Panc1 (cell line): Measurements from ENCODE around the gene TENM3. TPM values are rescaled to one million over a fixed set of nuclear protein-coding genes. Genes with fewer than 3 reads are reported as not detected.

Experiments used
- ATAC-seq: fragments of 200-7000 bp; cut with Tn5 transposase; 2 replicates; pipeline ENCODE4 v1.9.1; 2020; ENCODE audit warnings: mild to moderate bottlenecking, moderate library complexity
- BruUV-seq: library from RNA; stranded (reverse); fragments of 400-500 nt; replicated peaks from 2 replicates; lab custom pipeline; 2021; lab: Mats Ljungman, UMichigan
- CTCF ChIA-PET: fragments of 300-600 bp; sonication (Branson Sonifier 250); formaldehyde crosslinking; loops from one replicate; lab custom pipeline; 2022; ENCODE audit warnings: antibody characterized with exemption; lab: Charles Lee
- POLR2A ChIA-PET: fragments of 300-600 bp; sonication (Branson Sonifier 250); formaldehyde crosslinking; loops from one replicate; lab custom pipeline; 2022; ENCODE audit warnings: antibody characterized with exemption; lab: Charles Lee
- DNase-seq: peaks from one replicate; pipeline ENCODE4 v3.0.0-alpha.2; 2010; ENCODE audit warnings: low read depth, low spot score
- H3K27ac ChIP-seq: 2 replicates; pipeline ENCODE4 v1.5.1; 2011; ENCODE audit warnings: mild to moderate bottlenecking, low read length, inconsistent platforms
- H3K27me3 ChIP-seq: fragments of 200-500 bp; sonication (Bioruptor generic); 2 replicates; pipeline ENCODE4 v1.6.0; 2014; ENCODE audit warnings: low read length, inconsistent platforms; ENCODE audit not compliant: control insufficient read depth, insufficient read depth
- H3K36me3 ChIP-seq: fragments of 200-500 bp; sonication (Bioruptor generic); 2 replicates; pipeline ENCODE4 v1.5.1; 2014; ENCODE audit warnings: inconsistent platforms, mild to moderate bottlenecking, low read length, moderate library complexity; ENCODE audit not compliant: control insufficient read depth, insufficient read depth
- H3K4me1 ChIP-seq: 2 replicates; pipeline ENCODE4 v1.5.1; 2011; ENCODE audit warnings: inconsistent platforms, mild to moderate bottlenecking, low read length, moderate library complexity; ENCODE audit not compliant: control insufficient read depth, insufficient read depth
- H3K4me3 ChIP-seq, 2 experiments: 2 replicates each; pipeline ENCODE4 v1.5.1; 2011 to 2012; ENCODE audit warnings: low read depth in 2 of 2, low read length in 2 of 2, mild to moderate bottlenecking in 2 of 2, inconsistent platforms in 1 of 2, moderate library complexity in 1 of 2
- H3K9me3 ChIP-seq: fragments of 200-500 bp; sonication (Bioruptor generic); 2 replicates; pipeline ENCODE4 v1.5.1; 2014; ENCODE audit warnings: low read depth, mild to moderate bottlenecking, inconsistent platforms, low read length, moderate library complexity; ENCODE audit not compliant: control insufficient read depth, insufficient read depth
- POLR2AphosphoS5 ChIP-seq: IDR thresholded peaks from 2 replicates; pipeline ENCODE4 v1.6.1; 2012; ENCODE audit warnings: mild to moderate bottlenecking, low read depth, low read length, moderate library complexity
- REST ChIP-seq, 2 experiments: IDR thresholded peaks; 2 replicates each; pipeline ENCODE4 v1.6.1; 2011 to 2012; ENCODE audit warnings: low read depth in 2 of 2, control low read depth in 1 of 2, low read length in 1 of 2, mild to moderate bottlenecking in 1 of 2, moderate library complexity in 1 of 2; ENCODE audit not compliant: insufficient read depth in 1 of 2
- SIN3A ChIP-seq: IDR thresholded peaks from 2 replicates; pipeline ENCODE4 v1.6.1; 2012; ENCODE audit warnings: low read depth, mild to moderate bottlenecking, low read length, moderate library complexity, borderline replicate concordance; ENCODE audit not compliant: insufficient read depth
- TCF7L2 ChIP-seq: IDR thresholded peaks from 2 replicates; pipeline ENCODE4 v1.6.1; 2011; ENCODE audit warnings: mild to moderate bottlenecking, low read depth, low read length, inconsistent platforms
- in situ Hi-C: cut with HindIII; loops from 2 replicates; pipeline ENCODE4 v1.10.0; 2016; ENCODE audit warnings: low sequenced_read_pairs, low pct_unique_long_range_greater_than_20kb
- intact Hi-C: fragments of 100-400 bp; cut with micrococcal nuclease; formaldehyde crosslinking; loops from one replicate; pipeline ENCODE4 v1.10.0; 2022; ENCODE audit not compliant: unreplicated experiment
- total RNA-seq: library from RNA; stranded (reverse); gene quantifications from one replicate; pipeline ENCODE4 v1.2.1, GENCODE V29; 2021; ENCODE audit not compliant: unreplicated experiment
- TF ChIP-seq, protein P1 (sequence below): fragments of 450-650 bp; IDR thresholded peaks from 2 replicates; pipeline ENCODE4 v1.5.1; 2017; ENCODE audit warnings: mild to moderate bottlenecking

Gene TENM3
- total RNA-seq, 1 experiment from 2014 or later: 0.95 TPM

GRCh38 chr4:182400081-182400480 is 156.9 kb downstream of the TENM3 start:
- CTCF ChIA-PET: no interaction called here
- Histone ChIP-seq H3K9me3 (no peaks in the 10 kb centered on the region), H3K4me1 (no peaks in the 10 kb centered on the region), H3K27me3 (no peaks in the 10 kb centered on the region), H3K4me3 (no peak overlapping the region), H3K36me3 (no peaks in the 10 kb centered on the region), H3K27ac (no peak overlapping the region)
- no peak for DNase-seq
- intact Hi-C loops: no loop called here
- TF ChIP-seq TCF7L2: no peak
- TF ChIP-seq SIN3A: no peak
- TF ChIP-seq REST (IDR thresholded peaks at IDR 0.05; ENCODE audit: insufficient read depth in 1 of 2, low read depth in 2 of 2, low read length in 1 of 2): no peak
- TF ChIP-seq POLR2AphosphoS5: no peak
- TF ChIP-seq, protein P1, sequence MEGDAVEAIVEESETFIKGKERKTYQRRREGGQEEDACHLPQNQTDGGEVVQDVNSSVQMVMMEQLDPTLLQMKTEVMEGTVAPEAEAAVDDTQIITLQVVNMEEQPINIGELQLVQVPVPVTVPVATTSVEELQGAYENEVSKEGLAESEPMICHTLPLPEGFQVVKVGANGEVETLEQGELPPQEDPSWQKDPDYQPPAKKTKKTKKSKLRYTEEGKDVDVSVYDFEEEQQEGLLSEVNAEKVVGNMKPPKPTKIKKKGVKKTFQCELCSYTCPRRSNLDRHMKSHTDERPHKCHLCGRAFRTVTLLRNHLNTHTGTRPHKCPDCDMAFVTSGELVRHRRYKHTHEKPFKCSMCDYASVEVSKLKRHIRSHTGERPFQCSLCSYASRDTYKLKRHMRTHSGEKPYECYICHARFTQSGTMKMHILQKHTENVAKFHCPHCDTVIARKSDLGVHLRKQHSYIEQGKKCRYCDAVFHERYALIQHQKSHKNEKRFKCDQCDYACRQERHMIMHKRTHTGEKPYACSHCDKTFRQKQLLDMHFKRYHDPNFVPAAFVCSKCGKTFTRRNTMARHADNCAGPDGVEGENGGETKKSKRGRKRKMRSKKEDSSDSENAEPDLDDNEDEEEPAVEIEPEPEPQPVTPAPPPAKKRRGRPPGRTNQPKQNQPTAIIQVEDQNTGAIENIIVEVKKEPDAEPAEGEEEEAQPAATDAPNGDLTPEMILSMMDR: no peak
- BruUV-seq: no TSS peak
- POLR2A ChIA-PET: no interaction called here
- no peak for ATAC-seq
- in situ Hi-C loops: no loop called here

DNA sequence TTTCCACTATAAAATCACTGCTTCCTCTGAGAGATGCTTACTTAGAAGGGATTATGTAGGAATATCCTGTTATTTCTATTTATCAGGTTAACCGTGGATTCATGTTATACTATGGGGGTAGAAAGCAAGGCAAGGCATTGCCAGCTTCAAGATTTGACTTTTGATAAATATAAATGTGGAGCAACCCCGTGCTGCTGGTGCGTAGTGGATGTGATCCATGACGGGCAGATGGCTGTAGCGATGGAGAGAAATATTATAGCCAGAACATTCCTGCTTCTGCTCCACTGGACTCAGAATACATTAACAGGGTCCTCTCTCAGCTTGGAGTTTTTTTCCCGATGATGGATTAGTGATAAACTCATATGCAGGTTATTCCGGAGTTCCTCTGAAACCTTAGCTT is 157.6 kb downstream of the TENM3 start:
- in situ Hi-C loops: no loop called here
- ChIA-PET CTCF (no interaction called here), POLR2A (no interaction called here)
- Histone ChIP-seq H3K9me3 (no peaks in the 10 kb centered on the region), H3K4me3 (no peak overlapping the region), H3K27me3 (no peaks in the 10 kb centered on the region), H3K36me3 (no peaks in the 10 kb centered on the region), H3K27ac (no peak overlapping the region), H3K4me1 (no peaks in the 10 kb centered on the region)
- intact Hi-C loops: no loop called here
- TF ChIP-seq POLR2AphosphoS5 (no peak), REST (IDR thresholded peaks at IDR 0.05; ENCODE audit: insufficient read depth in 1 of 2, low read depth in 2 of 2, low read length in 1 of 2) (no peak), SIN3A (no peak), TCF7L2 (no peak)
- TF ChIP-seq, protein P1: no peak
- ATAC-seq: no peak
- BruUV-seq: no TSS peak
- no peak for DNase-seq
